Naive thymus-derived CD8-positive, alpha-beta T cell (primary cell): ENCODE measurements around the gene SH2B3. TPM values are rescaled to one million over a fixed set of nuclear protein-coding genes. Genes with fewer than 3 reads are reported as not detected.
"Not testable (repeated sequence)": the region's sequence is repeated elsewhere in the genome, so short reads cannot be mapped to it uniquely, and the experiment has no call there.

Source experiments
- ATAC-seq, 2 donors: fragments of 150-1000 bp; cut with Tn5 transposase in 1 of 2; sonication (Bioruptor Pico), chemical (Tn5 transposase) in 1 of 2; 1 replicate in 1 of 2; 2 replicates in 1 of 2; pipeline ENCODE4 v1.10.0; 2021; ENCODE audit warnings: mild to moderate bottlenecking in 2 of 2, moderate library complexity in 2 of 2
- POLR2A ChIA-PET: fragments of 350-600 bp; sonication (Branson Sonifier 250); formaldehyde crosslinking; loops from one replicate; lab custom pipeline; 2021; ENCODE audit warnings: antibody characterized with exemption; lab: Charles Lee
- DNase-seq, 10 donors: peaks; one replicate each; pipeline versions ENCODE4 v3.0.0 to v3.0.0-alpha.2; 2020 to 2022
- H3K27ac Mint-ChIP-seq, 10 donors: one replicate each; pipeline ENCODE4 v1.8.0; 2020 to 2022; ENCODE audit warnings: mild to moderate bottlenecking in 10 of 10, mixed read lengths in 10 of 10, moderate library complexity in 4 of 10, inconsistent platforms in 1 of 10
- H3K27me3 Mint-ChIP-seq, 5 donors: one replicate each; pipeline ENCODE4 v1.8.0; 2021 to 2022; ENCODE audit warnings: mixed read lengths in 5 of 5
- H3K36me3 Mint-ChIP-seq, 3 donors: one replicate each; pipeline ENCODE4 v1.8.0; 2020 to 2022; ENCODE audit warnings: mixed read lengths in 3 of 3, mild to moderate bottlenecking in 2 of 3, inconsistent platforms in 1 of 3
- H3K4me1 Mint-ChIP-seq, 4 donors: one replicate each; pipeline ENCODE4 v1.8.0; 2021 to 2022; ENCODE audit warnings: mixed read lengths in 4 of 4
- H3K4me3 Mint-ChIP-seq, 10 donors: one replicate each; pipeline ENCODE4 v1.8.0; 2020 to 2022; ENCODE audit warnings: mild to moderate bottlenecking in 10 of 10, mixed read lengths in 10 of 10, moderate library complexity in 6 of 10, inconsistent platforms in 1 of 10
- H3K9me3 Mint-ChIP-seq, 9 donors: one replicate each; pipeline ENCODE4 v1.8.0; 2020 to 2022; ENCODE audit warnings: mixed read lengths in 9 of 9, mild to moderate bottlenecking in 3 of 9, inconsistent platforms in 1 of 9, moderate library complexity in 1 of 9
- polyA plus RNA-seq, 3 donors: library from polyadenylated mRNA; unstranded; fragments of 300-500 nt; fragmentation: Illumina TruSeq; gene quantifications; one replicate each; pipeline ENCODE4 v1.2.3, GENCODE V29; 2021
- total RNA-seq, 8 experiments: library from RNA in 2 of 8; stranded (reverse) in 2 of 8; gene quantifications; one replicate each; pipeline ENCODE4 v1.2.3 and lab custom pipeline; 2021 to 2026

Gene SH2B3
- total and polyA plus RNA-seq, 5 experiments from 2014 or later: 2.1 to 12.8 (median 5.3) TPM

DNA sequence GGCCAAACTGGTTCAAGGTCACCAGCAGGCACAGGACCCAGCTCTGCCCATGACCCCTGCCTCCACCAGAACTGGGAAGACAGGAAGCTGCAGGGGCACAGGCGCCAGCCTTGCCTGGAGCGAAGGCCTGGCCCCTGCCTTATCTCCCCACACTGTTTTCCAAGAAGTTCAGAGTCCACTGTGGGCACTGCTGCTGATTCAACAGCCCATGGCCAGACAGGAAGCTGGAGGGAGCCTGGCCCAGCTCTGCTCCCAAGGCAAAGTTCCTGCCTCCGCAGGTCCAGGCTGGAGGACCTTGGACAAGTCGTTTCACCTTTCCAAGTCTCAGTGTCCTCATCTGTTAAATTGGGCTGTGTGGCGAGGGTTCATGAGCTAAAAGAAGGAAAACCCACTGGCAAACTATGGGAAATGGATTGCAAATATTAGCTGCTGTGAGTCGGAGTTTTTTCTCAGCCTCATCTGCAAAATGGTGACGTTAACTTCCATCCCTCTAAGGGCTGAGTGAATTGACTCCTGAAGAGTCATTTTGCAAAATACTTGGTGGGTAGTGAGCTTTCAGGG is 38.0 kb upstream of the SH2B3 start:
- POLR2A ChIA-PET: interaction anchor here (0.9 to 1.3 kb wide), 2 partner anchors 75 to 77 kb away, joined by 3 read pairs; no protein-coding TSS in a partner anchor
- Mint-ChIP-seq H3K27me3 (no peaks in the 10 kb centered on the region), H3K36me3 (no peaks in the 10 kb centered on the region), H3K4me1 (peaks cover 17 to 30% (median 26%) of the 10 kb centered on the region in 4 donors), H3K27ac (peak overlapping the region in 8 of 10 donors; percentile 19 to 67 (median 48)), H3K9me3 (no peaks in the 10 kb centered on the region), H3K4me3 (peak overlapping the region; percentile 66 to 90 (median 82))
- no peak for DNase-seq
- no peak for ATAC-seq

DNA sequence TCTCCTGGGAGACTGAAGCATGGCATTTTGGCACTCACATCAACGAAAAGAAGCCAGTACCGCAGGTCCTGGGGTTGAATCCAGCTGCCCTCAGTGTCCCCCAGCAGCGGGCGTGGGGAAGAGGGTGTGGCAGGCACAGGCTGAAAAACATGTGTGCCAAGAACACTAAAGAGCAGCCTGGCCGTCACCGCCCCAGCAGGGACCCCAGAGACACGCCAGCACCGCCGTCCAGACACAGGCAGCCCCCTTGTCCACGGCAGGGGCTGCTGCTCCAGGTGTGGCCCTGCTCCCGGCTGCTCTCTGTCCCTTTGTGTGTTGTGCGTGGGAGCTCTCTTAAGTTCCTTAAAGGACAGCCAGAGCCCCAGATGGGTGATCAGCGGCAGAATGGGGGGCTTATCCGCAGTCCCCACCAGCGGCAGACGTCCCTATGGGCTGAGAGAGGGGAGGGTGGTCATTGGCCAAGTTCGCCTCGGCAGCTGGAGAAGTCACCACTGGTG is 37.4 kb upstream of the SH2B3 start:
- peak in 3 of 10 donors; percentile 4 to 20 (median 5) for DNase-seq
- Mint-ChIP-seq H3K4me3 (peak overlapping the region; percentile 66 to 90 (median 82)), H3K4me1 (peaks cover 17 to 30% (median 27%) of the 10 kb centered on the region in 4 donors), H3K36me3 (no peaks in the 10 kb centered on the region), H3K27ac (peak overlapping the region in 7 of 10 donors; percentile 15 to 67 (median 28)), H3K9me3 (no peaks in the 10 kb centered on the region), H3K27me3 (peaks cover 0 to 3% (median 0%) of the 10 kb centered on the region in 5 donors)
- peak in 1 of 2 donors; percentile 28 for ATAC-seq
- POLR2A ChIA-PET: interaction anchor here (0.5 to 1.3 kb wide), 3 partner anchors 17 to 77 kb away, joined by 3 read pairs; no protein-coding TSS in a partner anchor

GRCh38 chr12:111368788-111369495 is 36.8 kb upstream of the SH2B3 start, which contains the start of gene PHETA1:
Gene PHETA1, minus strand, starts transcription at chr12:111369095. Its CDS starts 5,668 bp downstream, at chr12:111363427.
- peaks cover 0 to 3% (median 0%) of the 10 kb centered on the region in 5 donors for H3K27me3 Mint-ChIP-seq
- no peaks in the 10 kb centered on the region for H3K9me3 Mint-ChIP-seq
- peak; percentile 90 to 91 for ATAC-seq
- H3K4me1 Mint-ChIP-seq: peaks cover 17 to 30% (median 27%) of the 10 kb centered on the region in 4 donors
- peak within 1 kb of the TSS; percentile 79 to 90 (median 88) for H3K4me3 Mint-ChIP-seq
- peak within 1 kb of the TSS in 8 of 10 donors; percentile 19 to 87 (median 54) for H3K27ac Mint-ChIP-seq
- POLR2A ChIA-PET: interaction anchor here (0.5 to 0.9 kb wide), 2 partner anchors 17 to 76 kb away, joined by 3 read pairs; no protein-coding TSS in a partner anchor
- DNase-seq: peak; percentile 47 to 85 (median 63)
- no peaks in the 10 kb centered on the region for H3K36me3 Mint-ChIP-seq

GRCh38 chr12:111369496-111370220 is 36.1 kb upstream of the SH2B3 start:
- POLR2A ChIA-PET: interaction anchor here (0.7 kb wide), 1 partner anchor 39 kb away, joined by 3 read pairs; no protein-coding TSS in a partner anchor
- H3K4me1 Mint-ChIP-seq: peaks cover 17 to 30% (median 27%) of the 10 kb centered on the region in 4 donors

GRCh38 chr12:111373231-111373630 is 32.5 kb upstream of the SH2B3 start:
- H3K27me3 Mint-ChIP-seq, DNase-seq, POLR2A ChIA-PET, H3K4me3 Mint-ChIP-seq, ATAC-seq, H3K36me3 Mint-ChIP-seq, H3K9me3 Mint-ChIP-seq: not testable (repeated sequence)
- Mint-ChIP-seq H3K27ac (peak overlapping the region in 1 of 10 donors; percentile 21), H3K4me1 (peaks cover 4 to 13% (median 10%) of the 10 kb centered on the region in 4 donors)

More at GRCh38 chr12:111369496-111370220, 36.1 kb upstream of the SH2B3 start:
- no peak for ATAC-seq
- H3K27me3 Mint-ChIP-seq: peaks cover 0 to 5% (median 0%) of the 10 kb centered on the region in 5 donors
- no peaks in the 10 kb centered on the region for H3K36me3 Mint-ChIP-seq
- no peak for DNase-seq
- H3K4me3 Mint-ChIP-seq: peak overlapping the region; percentile 79 to 90 (median 88)
- no peaks in the 10 kb centered on the region for H3K9me3 Mint-ChIP-seq
- H3K27ac Mint-ChIP-seq: peak overlapping the region in 3 of 10 donors; percentile 41 to 87 (median 75)

- H3K36me3 Mint-ChIP-seq: no peaks in the 10 kb centered on the region
Measured at GRCh38 chr12:111377440-111377839, 28.3 kb upstream of the SH2B3 start.

DNA sequence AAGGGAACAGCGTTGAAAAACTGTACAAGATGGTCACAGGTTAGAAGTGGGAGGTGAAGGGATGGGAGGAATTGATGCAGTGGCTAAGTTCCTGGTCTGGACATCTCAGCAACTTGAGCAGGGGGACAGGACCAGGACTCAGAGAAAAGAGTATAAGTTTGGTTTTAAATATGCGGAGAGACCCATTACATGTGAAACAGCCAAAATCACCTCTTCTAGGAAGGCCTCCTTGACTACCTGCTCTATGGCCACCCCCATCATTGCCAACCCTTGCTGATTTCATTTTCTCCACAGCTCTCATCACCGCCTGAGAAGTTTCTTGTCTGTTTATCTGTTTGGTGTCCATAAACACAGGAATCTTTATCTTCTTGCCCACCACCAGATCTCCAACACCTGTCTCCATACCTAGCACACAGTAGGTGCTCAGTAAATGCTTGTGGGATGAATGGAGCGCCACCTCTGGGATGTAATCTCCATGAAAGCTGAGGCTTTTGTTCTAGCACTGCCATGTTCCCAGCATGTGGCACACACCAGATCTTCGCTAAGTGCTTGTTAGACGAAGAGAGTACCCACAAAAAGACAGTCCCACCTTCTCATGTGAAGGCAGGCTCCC is 25.7 kb upstream of the SH2B3 start:
- Mint-ChIP-seq H3K27me3 (peaks cover 0 to 6% (median 2%) of the 10 kb centered on the region in 5 donors), H3K4me1 (peaks cover 0 to 3% (median 0%) of the 10 kb centered on the region in 4 donors), H3K9me3 (peaks cover 0 to 4% (median 0%) of the 10 kb centered on the region in 9 donors), H3K36me3 (no peaks in the 10 kb centered on the region), H3K27ac (peak overlapping the region in 1 of 10 donors; percentile 16), H3K4me3 (no peak overlapping the region)
- DNase-seq (no peak), ATAC-seq (no peak)
- POLR2A ChIA-PET: no interaction called here

More at GRCh38 chr12:111377440-111377839, 28.3 kb upstream of the SH2B3 start:
- ATAC-seq (no peak), DNase-seq (no peak)
- H3K4me1 Mint-ChIP-seq: peaks cover 0 to 3% (median under 1%) of the 10 kb centered on the region in 4 donors
- peaks cover 0 to 4% (median 0%) of the 10 kb centered on the region in 9 donors for H3K9me3 Mint-ChIP-seq
- H3K4me3 Mint-ChIP-seq: no peak overlapping the region
- peaks cover 0 to 10% (median 3%) of the 10 kb centered on the region in 5 donors for H3K27me3 Mint-ChIP-seq
- POLR2A ChIA-PET: interaction anchor here (0.6 kb wide), 1 partner anchor 89 kb away, joined by 4 read pairs; no protein-coding TSS in a partner anchor
- H3K27ac Mint-ChIP-seq: no peak overlapping the region

- ATAC-seq: no peak
Measured at GRCh38 chr12:111384596-111384995, 21.1 kb upstream of the SH2B3 start.

DNA sequence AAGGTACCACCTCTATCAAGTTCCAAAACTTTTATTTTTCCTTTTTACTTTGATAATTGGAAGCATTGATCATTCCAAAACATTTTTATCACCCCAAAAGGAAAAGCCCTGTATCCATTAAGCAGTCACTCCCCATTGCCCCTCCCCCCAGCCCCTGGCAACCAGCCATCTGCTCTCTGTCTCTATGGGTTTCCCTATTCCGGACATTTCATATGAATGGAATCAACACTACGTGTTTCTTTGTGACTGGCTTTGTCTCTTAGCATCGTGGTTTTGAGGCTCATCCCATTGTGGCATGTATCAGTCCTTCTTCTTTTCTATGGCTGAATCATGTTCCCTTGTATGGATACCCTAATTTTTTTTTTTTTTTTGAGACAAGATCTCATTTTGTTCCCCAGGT is 18.8 kb upstream of the SH2B3 start:
- Mint-ChIP-seq H3K9me3 (no peaks in the 10 kb centered on the region), H3K27ac (peak overlapping the region in 1 of 10 donors; percentile 33), H3K4me3 (no peak overlapping the region), H3K27me3 (peaks cover 0 to 2% (median 0%) of the 10 kb centered on the region in 5 donors), H3K36me3 (no peaks in the 10 kb centered on the region), H3K4me1 (peaks cover 0 to 5% (median under 1%) of the 10 kb centered on the region in 4 donors)
- ATAC-seq: no peak
- DNase-seq: no peak
- POLR2A ChIA-PET: no interaction called here

More at GRCh38 chr12:111384596-111384995, 21.1 kb upstream of the SH2B3 start:
- Mint-ChIP-seq H3K27ac (no peak overlapping the region), H3K27me3 (peaks cover 0 to 4% (median 0%) of the 10 kb centered on the region in 5 donors), H3K4me1 (peaks cover 0 to 3% (median under 1%) of the 10 kb centered on the region in 4 donors), H3K9me3 (no peaks in the 10 kb centered on the region), H3K4me3 (no peak overlapping the region), H3K36me3 (no peaks in the 10 kb centered on the region)
- POLR2A ChIA-PET: no interaction called here
- DNase-seq: no peak

- Mint-ChIP-seq H3K9me3 (no peaks in the 10 kb centered on the region), H3K4me1 (peaks cover 0 to 5% (median under 1%) of the 10 kb centered on the region in 4 donors), H3K27me3 (peaks cover 0 to 2% (median 0%) of the 10 kb centered on the region in 5 donors), H3K27ac (no peak overlapping the region), H3K36me3 (no peaks in the 10 kb centered on the region), H3K4me3 (no peak overlapping the region)
- DNase-seq: no peak
- POLR2A ChIA-PET: no interaction called here
- no peak for ATAC-seq
Measured at GRCh38 chr12:111387747-111388323, 17.9 kb upstream of the SH2B3 start.

DNA sequence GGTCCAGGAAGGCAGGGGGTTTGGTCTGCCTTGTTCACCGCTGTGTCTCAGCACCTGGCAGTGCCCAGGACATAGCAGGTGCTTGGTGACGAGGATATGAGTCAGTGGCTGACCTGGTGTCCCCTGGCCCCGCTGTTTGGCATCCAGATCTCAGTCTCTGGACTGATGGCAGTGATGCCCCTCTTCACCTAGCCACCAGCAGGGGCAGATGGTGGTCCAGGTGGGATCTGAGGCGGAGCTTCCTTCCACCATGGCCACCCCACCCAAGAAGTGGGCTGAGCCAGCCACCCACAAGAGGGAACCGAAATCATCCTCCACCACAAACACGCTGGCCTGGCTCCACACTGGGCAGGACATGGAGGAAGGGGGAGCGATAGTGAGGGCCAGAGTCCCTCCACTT is 16.1 kb upstream of the SH2B3 start:
- no peaks in the 10 kb centered on the region for H3K9me3 Mint-ChIP-seq
- peaks cover 0 to 2% (median 0%) of the 10 kb centered on the region in 5 donors for H3K27me3 Mint-ChIP-seq
- no peak overlapping the region for H3K4me3 Mint-ChIP-seq
- ATAC-seq: no peak
- H3K27ac Mint-ChIP-seq: no peak overlapping the region
- POLR2A ChIA-PET: no interaction called here
- H3K36me3 Mint-ChIP-seq: no peaks in the 10 kb centered on the region
- no peak for DNase-seq
- H3K4me1 Mint-ChIP-seq: peaks cover 0 to 6% (median under 1%) of the 10 kb centered on the region in 4 donors
